B cell (primary cell): ENCODE results near the gene STXBP1.

Experiments used
- CTCF ChIP-seq: fragments of 200-600 bp; IDR thresholded peaks from one replicate; pipeline ENCODE4 v1.8.0; 2022; ENCODE audit warnings: antibody characterized with exemption, mild to moderate bottlenecking
- EZH2 ChIP-seq: IDR thresholded peaks from 2 replicates; pipeline ENCODE4 v1.6.1; 2012; ENCODE audit warnings: borderline replicate concordance, low read depth, mild to moderate bottlenecking, moderate library complexity, low read length; ENCODE audit not compliant: insufficient read depth, poor library complexity, severe bottlenecking

- TF ChIP-seq CTCF (no peak), EZH2 (no peak)
Measured at GRCh38 chr9:127730799-127731410, 118.8 kb downstream of the STXBP1 start.
